Mucosa of rectum (tissue), 2 donors: ENCODE results near the gene CELA1.

ENCODE experiments used
- H3K27ac ChIP-seq, 2 donors: one replicate each; pipeline ENCODE4 v1.7.0; 2013; ENCODE audit warnings: inconsistent platforms in 2 of 2, low read depth in 2 of 2, low read length in 2 of 2
- H3K27me3 ChIP-seq, 2 donors: one replicate each; pipeline ENCODE4 v1.7.0; 2013; ENCODE audit warnings: low read length in 2 of 2; ENCODE audit not compliant: control insufficient read depth in 2 of 2, insufficient read depth in 2 of 2
- H3K36me3 ChIP-seq, 2 donors: one replicate each; pipeline ENCODE4 v1.7.0; 2013; ENCODE audit warnings: low read length in 2 of 2; ENCODE audit not compliant: control insufficient read depth in 2 of 2, insufficient read depth in 2 of 2
- H3K4me1 ChIP-seq, 2 donors: one replicate each; pipeline ENCODE4 v1.7.0; 2013; ENCODE audit warnings: low read length in 2 of 2, mild to moderate bottlenecking in 1 of 2; ENCODE audit not compliant: control insufficient read depth in 2 of 2, insufficient read depth in 2 of 2
- H3K4me3 ChIP-seq, 2 donors: one replicate each; pipeline ENCODE4 v1.7.0; 2013; ENCODE audit warnings: low read length in 2 of 2
- H3K9ac ChIP-seq, 2 donors: one replicate each; pipeline ENCODE4 v1.7.0; 2013; ENCODE audit warnings: low read length in 2 of 2, low read depth in 1 of 2, mild to moderate bottlenecking in 1 of 2
- H3K9me3 ChIP-seq, 2 donors: one replicate each; pipeline ENCODE4 v1.7.0; 2013; ENCODE audit warnings: low read length in 2 of 2; ENCODE audit not compliant: control insufficient read depth in 2 of 2
- donor health status: healthy.
- donor health status: Normal muscosa, but diverticular disease.

Gene CELA1

DNA sequence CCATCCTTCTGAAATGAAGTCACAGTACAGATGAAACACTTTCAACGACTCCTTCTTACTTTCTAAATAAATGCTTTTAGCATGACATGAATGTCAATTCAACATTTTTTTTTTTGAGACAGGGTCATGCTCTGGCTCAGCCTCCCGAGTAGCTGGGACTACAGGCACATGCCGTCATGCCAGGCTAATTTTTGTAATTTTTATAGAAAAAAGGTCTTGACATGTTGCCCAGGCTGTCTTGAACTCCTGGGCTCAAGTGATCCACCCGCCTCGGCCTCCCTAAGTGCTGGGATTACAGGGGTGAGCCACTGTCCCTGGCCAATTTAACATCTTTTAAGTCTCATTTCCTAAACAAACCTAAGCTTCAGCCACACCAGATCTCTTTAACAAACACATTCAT is 28.4 kb upstream of the CELA1 start:
- no peaks in the 10 kb centered on the region for H3K9me3 ChIP-seq
- peaks cover 9 to 23% of the 10 kb centered on the region in 2 donors for H3K36me3 ChIP-seq
- H3K4me3 ChIP-seq, result no peak overlapping the region
- H3K27ac ChIP-seq, result no peak overlapping the region
- H3K4me1 ChIP-seq, result no peaks in the 10 kb centered on the region
- H3K27me3 ChIP-seq, result no peaks in the 10 kb centered on the region
- no peak overlapping the region for H3K9ac ChIP-seq

DNA sequence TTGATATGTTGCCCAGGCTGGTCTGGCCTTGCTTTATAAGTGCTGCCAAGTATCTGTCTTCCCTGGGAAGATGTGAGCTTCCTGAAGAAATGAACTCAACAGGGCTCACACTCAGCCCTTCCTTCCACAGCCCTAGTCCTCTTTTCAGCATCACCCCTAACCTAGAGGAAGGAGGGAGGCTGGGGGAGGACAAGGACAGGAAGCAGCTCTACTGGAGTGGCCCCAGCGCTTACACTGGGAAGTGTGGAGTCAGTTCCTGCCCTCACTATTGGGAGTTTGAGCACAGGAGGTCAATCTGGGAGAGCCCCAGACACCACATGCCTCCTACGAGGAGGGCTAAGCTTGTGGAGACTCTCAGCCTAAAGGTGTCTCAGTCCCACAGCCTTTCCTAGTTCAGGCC is 27.9 kb upstream of the CELA1 start:
- Histone ChIP-seq H3K4me1 (peaks cover 3% of the 10 kb centered on the region in 2 donors), H3K27me3 (no peaks in the 10 kb centered on the region), H3K36me3 (peaks cover 9 to 22% of the 10 kb centered on the region in 2 donors), H3K27ac (no peak overlapping the region), H3K4me3 (no peak overlapping the region), H3K9me3 (no peaks in the 10 kb centered on the region), H3K9ac (no peak overlapping the region)

DNA sequence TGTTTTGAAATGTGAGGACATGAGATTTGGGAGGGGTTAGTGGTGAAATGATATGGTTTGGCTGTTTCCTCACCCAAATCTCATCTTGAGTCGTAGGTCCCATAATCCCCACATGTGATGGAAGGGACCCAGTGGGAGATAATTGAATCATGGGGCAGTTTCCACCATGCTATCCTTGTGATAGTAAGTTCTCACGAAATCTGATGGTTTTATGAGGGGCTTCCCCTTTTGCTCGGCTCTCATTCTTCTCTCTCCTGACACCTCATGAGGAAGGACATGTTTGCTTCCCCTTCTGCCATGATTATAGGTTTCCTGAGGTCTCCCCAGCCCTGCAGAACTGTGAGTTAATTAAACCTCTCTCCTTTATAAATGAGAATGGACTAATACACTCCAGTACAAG is 26.7 kb upstream of the CELA1 start:
- no peak overlapping the region for H3K4me3 ChIP-seq
- H3K27ac ChIP-seq, result no peak overlapping the region

DNA sequence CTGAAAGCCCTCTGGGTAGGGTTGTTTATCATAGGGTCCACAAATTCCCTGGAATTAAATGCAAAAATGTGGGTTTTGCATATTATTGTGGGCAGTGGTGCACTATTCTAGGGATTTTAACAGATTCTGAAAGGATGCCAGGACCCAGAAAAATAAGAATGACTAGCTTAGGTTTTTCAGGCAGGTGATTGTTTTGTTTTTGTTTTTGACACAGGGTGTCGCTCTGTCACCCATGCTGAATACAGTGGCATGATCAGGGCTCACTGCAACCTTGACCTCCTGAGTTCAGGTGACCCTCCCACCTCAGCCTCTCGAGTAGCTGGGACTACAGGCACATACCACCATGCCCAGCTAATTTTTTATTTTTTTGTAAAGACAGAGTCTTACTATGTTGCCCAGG is 25.5 kb upstream of the CELA1 start:
- Histone ChIP-seq H3K9me3 (no peaks in the 10 kb centered on the region), H3K27ac (no peak overlapping the region), H3K4me1 (peaks cover 4 to 10% of the 10 kb centered on the region in 2 donors), H3K27me3 (no peaks in the 10 kb centered on the region), H3K9ac (no peak overlapping the region), H3K4me3 (no peak overlapping the region), H3K36me3 (peaks cover 8 to 16% of the 10 kb centered on the region in 2 donors)

More for the DNA sequence above, 26.7 kb upstream of the CELA1 start:
- H3K36me3 ChIP-seq, result peaks cover 9 to 16% of the 10 kb centered on the region in 2 donors
- H3K4me1 ChIP-seq, result peaks cover 4 to 10% of the 10 kb centered on the region in 2 donors
- H3K9ac ChIP-seq, result no peak overlapping the region
- no peaks in the 10 kb centered on the region for H3K9me3 ChIP-seq
- H3K27me3 ChIP-seq, result no peaks in the 10 kb centered on the region

DNA sequence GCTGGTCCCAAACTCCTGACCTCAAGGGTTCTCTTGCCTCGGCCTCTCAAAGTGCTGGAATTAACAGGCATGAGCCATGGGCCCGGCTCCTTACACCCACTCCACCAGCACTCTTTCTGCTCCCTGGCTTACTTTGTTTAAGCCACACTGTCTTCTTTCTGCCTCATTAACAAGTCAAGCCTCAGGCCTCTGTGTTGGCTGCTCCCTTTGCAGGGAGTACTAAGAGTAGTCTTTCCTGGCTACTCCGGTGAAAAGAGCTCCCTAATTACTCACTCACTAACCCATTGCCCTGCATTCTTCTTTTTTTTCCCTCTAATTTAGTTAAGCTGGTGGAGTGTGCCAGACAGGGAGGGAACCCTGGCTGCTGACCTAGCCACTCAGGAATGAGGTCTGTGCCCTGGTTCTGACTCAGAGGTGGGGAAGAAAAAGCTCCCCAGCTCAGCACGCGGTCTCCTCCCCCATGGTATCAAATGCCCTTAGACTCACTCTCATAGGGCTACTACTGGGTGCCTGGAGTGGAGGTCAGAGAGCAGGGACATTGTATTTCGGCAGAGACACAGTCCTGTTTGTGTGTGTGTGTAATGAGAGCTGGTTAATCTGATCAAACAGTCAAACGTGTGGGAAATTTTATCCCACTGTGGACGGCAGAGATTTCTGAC is 24.9 kb upstream of the CELA1 start:
- Histone ChIP-seq H3K36me3 (peaks cover 4 to 11% of the 10 kb centered on the region in 2 donors), H3K27ac (no peak overlapping the region), H3K9ac (no peak overlapping the region)

DNA sequence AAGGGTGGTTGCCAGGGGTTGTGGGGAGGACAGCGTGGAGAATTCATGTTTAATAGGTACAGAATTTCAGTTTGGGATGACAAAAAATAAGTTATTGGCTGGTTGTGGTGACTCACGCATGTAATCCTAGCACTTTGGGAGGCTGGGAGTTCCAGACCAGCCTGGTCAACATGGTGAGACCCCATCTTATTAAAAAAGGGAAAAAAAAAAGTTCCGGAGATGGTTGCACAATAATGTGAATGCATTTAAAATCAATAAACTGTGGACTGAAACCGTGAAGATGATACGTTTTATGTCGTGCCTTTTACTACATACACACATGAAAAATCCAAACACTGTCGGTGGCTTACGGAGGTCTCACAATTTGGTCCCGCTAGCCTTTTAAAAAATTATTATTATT is 24.2 kb upstream of the CELA1 start:
- Histone ChIP-seq H3K4me3 (no peak overlapping the region), H3K36me3 (peaks cover 4 to 9% of the 10 kb centered on the region in 2 donors), H3K4me1 (peaks cover 4 to 10% of the 10 kb centered on the region in 2 donors), H3K9ac (no peak overlapping the region), H3K27ac (no peak overlapping the region), H3K27me3 (no peaks in the 10 kb centered on the region), H3K9me3 (no peaks in the 10 kb centered on the region)

More for the DNA sequence above, 24.9 kb upstream of the CELA1 start:
- Histone ChIP-seq H3K9me3 (no peaks in the 10 kb centered on the region), H3K4me3 (no peak overlapping the region), H3K4me1 (peaks cover 4 to 10% of the 10 kb centered on the region in 2 donors), H3K27me3 (no peaks in the 10 kb centered on the region)

DNA sequence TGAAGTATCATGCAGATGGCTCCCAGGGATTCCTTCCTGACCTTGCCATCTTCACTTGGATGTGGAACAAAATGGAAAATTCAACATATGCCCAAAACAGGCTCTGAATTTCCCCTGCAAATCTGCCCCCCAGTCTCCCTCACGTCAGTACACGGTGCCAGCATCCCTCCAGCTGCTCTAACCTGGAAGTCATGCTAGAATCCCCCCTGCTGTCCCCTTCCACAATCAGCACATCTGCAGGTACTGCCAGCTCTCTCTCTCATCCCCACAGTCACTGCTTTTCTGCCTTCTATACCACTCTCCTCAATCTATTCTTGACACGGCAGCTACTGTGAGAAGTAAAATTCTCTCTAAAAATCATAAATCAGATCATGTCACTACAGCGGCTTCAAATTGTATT is 23.1 kb upstream of the CELA1 start:
- Histone ChIP-seq H3K9me3 (no peaks in the 10 kb centered on the region), H3K36me3 (peaks cover 3 to 4% of the 10 kb centered on the region in 2 donors), H3K9ac (no peak overlapping the region), H3K4me1 (peaks cover 4 to 10% of the 10 kb centered on the region in 2 donors), H3K27ac (peak overlapping the region in 1 of 2 donors; percentile 49), H3K27me3 (no peaks in the 10 kb centered on the region), H3K4me3 (peak overlapping the region in 1 of 2 donors; percentile 46)

DNA sequence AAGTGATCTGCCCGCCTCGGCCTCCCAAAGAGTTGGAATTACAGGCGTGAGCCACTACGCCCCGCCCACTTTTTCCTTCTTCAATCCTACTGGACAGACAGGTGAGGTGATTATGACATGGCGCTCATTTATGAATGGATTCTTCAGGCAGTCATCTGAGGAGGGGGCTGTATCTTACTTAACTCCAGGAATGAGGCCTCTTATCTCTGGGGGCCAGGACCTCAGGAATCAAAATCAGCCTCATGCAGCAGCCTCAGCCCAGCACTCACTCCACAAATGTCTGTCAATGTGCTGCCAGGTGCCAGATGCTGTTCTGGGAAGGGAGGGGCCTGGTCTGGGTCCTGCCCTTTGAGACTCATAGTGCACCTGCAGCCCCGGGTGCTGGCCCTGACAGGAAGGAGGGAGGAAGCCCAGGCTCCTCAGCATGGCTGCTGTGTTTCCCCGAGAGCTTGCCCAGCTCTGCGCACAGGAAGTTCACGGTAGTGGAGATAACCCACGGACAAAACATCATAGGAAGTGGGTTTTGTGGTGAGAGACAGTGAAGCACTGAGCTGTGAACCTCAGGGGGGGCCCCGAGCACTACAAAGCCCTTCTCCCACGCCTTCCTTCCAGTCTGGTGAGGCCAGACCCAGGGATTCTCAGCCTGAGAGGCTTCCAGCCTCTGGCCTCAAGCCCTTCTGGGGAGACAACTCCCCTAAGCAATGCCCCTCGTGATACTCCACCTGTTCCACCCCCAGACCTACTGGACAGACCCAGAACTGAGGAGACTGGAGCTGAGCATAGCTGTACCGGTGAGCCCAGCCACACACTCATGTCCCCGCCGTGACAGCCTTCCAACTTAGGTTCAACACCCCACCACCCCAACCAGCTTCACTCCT is 22.4 kb upstream of the CELA1 start:
- Histone ChIP-seq H3K9me3 (no peaks in the 10 kb centered on the region), H3K4me1 (peaks cover 4 to 10% of the 10 kb centered on the region in 2 donors), H3K4me3 (peak overlapping the region in 1 of 2 donors; percentile 46), H3K36me3 (peaks cover 4% of the 10 kb centered on the region in 2 donors), H3K27me3 (no peaks in the 10 kb centered on the region), H3K27ac (peak overlapping the region; percentile 34 to 49), H3K9ac (peak overlapping the region in 1 of 2 donors; percentile 61)

DNA sequence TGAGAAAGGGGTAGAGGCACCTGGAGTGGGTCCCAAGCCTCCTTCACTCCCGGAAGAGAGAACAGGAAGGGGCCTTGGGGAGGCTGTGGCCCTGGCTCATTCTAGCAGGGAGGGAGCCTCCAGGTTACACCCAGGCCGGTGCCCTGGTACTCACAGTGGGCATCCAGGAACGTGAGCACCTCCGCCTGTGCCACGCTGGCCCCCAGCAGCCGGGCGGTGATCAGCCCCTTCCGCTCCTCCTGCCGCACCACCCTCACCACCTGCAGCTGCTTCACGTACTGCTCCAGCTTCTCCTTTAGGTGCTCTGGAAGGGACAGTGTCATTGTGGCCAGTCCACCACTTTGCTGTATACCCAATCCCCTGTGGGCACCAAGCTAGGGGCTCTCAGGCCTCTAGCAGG is 18.8 kb upstream of the CELA1 start:
- peaks cover 4 to 10% of the 10 kb centered on the region in 2 donors for H3K4me1 ChIP-seq
- peaks cover 3 to 8% of the 10 kb centered on the region in 2 donors for H3K36me3 ChIP-seq
- H3K27ac ChIP-seq, result no peak overlapping the region
- H3K4me3 ChIP-seq, result no peak overlapping the region
- H3K27me3 ChIP-seq, result no peaks in the 10 kb centered on the region
- no peak overlapping the region for H3K9ac ChIP-seq
- no peaks in the 10 kb centered on the region for H3K9me3 ChIP-seq

DNA sequence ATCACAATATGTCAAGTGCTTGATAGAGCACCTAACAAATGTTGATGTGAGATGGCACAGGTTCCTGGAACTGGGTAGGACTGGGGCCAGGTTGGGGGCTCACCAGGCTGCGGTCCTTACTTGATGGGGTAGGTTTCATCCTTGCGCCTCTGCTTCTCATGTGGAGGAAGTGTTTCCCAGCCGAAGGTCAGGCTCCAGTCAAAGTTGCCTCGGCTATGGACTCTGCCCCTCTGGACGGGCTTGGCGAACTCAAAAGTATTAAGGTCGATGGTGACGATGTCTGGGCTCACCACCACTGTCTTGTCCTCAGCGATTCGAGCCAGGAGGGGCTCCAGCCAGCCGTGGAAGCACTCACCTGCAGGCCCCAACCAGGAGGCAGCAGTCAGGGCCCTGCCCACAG is 17.5 kb upstream of the CELA1 start:
- Histone ChIP-seq H3K4me3 (no peak overlapping the region), H3K36me3 (peaks cover 3 to 10% of the 10 kb centered on the region in 2 donors), H3K9ac (no peak overlapping the region), H3K9me3 (no peaks in the 10 kb centered on the region), H3K27ac (no peak overlapping the region), H3K27me3 (no peaks in the 10 kb centered on the region), H3K4me1 (peaks cover 0 to 4% of the 10 kb centered on the region in 2 donors)
